ENCODE measurements around the gene CLASP2. TPM values are rescaled to one million over a fixed set of nuclear protein-coding genes. Genes with fewer than 3 reads are reported as not detected.

The CLASP2 gene
- total RNA-seq, 1 experiment from 2014 or later, result 58.9 TPM

- Mint-ChIP-seq H3K27ac (ENCODE audit: low read depth, unreplicated experiment) (no peak overlapping the region), H3K9me3 (ENCODE audit: unreplicated experiment) (no peaks in the 10 kb centered on the region), H3K4me1 (ENCODE audit: insufficient read depth, unreplicated experiment) (peaks cover 16% of the 10 kb centered on the region), H3K36me3 (ENCODE audit: insufficient read depth, unreplicated experiment) (peaks cover 5% of the 10 kb centered on the region), H3K4me3 (ENCODE audit: unreplicated experiment) (no peak overlapping the region), H3K27me3 (ENCODE audit: insufficient read depth, unreplicated experiment) (no peaks in the 10 kb centered on the region)
- intact Hi-C loops (cut with micrococcal nuclease), result no loop called here
- ChIA-PET CTCF (interaction anchor here (0.7 to 1.4 kb wide), 2 partner anchors 66 to 102 kb away, joined by 3 to 5 read pairs; no protein-coding TSS in a partner anchor), POLR2A (no interaction called here)
- TF ChIP-seq, protein P1, sequence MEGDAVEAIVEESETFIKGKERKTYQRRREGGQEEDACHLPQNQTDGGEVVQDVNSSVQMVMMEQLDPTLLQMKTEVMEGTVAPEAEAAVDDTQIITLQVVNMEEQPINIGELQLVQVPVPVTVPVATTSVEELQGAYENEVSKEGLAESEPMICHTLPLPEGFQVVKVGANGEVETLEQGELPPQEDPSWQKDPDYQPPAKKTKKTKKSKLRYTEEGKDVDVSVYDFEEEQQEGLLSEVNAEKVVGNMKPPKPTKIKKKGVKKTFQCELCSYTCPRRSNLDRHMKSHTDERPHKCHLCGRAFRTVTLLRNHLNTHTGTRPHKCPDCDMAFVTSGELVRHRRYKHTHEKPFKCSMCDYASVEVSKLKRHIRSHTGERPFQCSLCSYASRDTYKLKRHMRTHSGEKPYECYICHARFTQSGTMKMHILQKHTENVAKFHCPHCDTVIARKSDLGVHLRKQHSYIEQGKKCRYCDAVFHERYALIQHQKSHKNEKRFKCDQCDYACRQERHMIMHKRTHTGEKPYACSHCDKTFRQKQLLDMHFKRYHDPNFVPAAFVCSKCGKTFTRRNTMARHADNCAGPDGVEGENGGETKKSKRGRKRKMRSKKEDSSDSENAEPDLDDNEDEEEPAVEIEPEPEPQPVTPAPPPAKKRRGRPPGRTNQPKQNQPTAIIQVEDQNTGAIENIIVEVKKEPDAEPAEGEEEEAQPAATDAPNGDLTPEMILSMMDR (IDR thresholded peaks at IDR 0.05; ENCODE audit: unreplicated experiment), result no peak
- BruUV-seq (replicated peaks), result no TSS peak
- DNase-seq (ENCODE audit: unreplicated experiment), result no peak
Measured at GRCh38 chr3:33650495-33650894, 67.6 kb downstream of the CLASP2 start.

- ChIA-PET CTCF (interaction anchor here (0.8 to 1.6 kb wide), 4 partner anchors 11 to 138 kb away, joined by 3 to 8 read pairs (median 4); no protein-coding TSS in a partner anchor), POLR2A (interaction anchor here (0.8 kb wide), 1 partner anchor 24 kb away, joined by 3 read pairs; no protein-coding TSS in a partner anchor)
- Mint-ChIP-seq H3K4me3 (ENCODE audit: unreplicated experiment) (no peak overlapping the region), H3K27ac (ENCODE audit: low read depth, unreplicated experiment) (no peak overlapping the region), H3K9me3 (ENCODE audit: unreplicated experiment) (no peaks in the 10 kb centered on the region), H3K36me3 (ENCODE audit: insufficient read depth, unreplicated experiment) (peaks cover 12% of the 10 kb centered on the region), H3K4me1 (ENCODE audit: insufficient read depth, unreplicated experiment) (peaks cover 16% of the 10 kb centered on the region), H3K27me3 (ENCODE audit: insufficient read depth, unreplicated experiment) (no peaks in the 10 kb centered on the region)
- TF ChIP-seq, protein P1 (IDR thresholded peaks at IDR 0.05; ENCODE audit: unreplicated experiment), result no peak
- intact Hi-C loops (cut with micrococcal nuclease), result no loop called here
- BruUV-seq (replicated peaks), result no TSS peak
- DNase-seq (ENCODE audit: unreplicated experiment), result no peak
Measured at GRCh38 chr3:33648793-33649192, 69.3 kb downstream of the CLASP2 start.

DNA sequence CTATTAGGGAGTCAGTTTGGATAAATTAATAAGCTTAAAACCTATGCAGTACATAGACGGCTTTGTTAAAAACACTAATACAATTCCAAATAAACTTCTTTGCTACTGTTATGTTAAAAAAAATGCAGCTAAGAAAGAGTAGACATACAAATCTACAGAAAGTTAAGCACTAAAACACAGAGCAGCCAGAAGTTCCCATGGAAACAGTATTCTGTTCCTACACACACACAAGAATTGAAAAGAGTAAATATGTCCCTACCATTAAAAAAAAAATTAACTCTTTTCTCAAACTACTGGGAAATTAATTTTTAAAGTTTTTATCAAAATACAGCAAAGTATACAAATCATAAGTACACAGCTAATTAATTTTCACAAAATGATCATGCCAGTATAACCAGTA, 71.6 kb downstream of the CLASP2 start:
- Mint-ChIP-seq H3K9me3 (ENCODE audit: unreplicated experiment) (no peaks in the 10 kb centered on the region), H3K4me1 (ENCODE audit: insufficient read depth, unreplicated experiment) (peaks cover 16% of the 10 kb centered on the region), H3K4me3 (ENCODE audit: unreplicated experiment) (no peak overlapping the region), H3K36me3 (ENCODE audit: insufficient read depth, unreplicated experiment) (peaks cover 12% of the 10 kb centered on the region), H3K27me3 (ENCODE audit: insufficient read depth, unreplicated experiment) (no peaks in the 10 kb centered on the region), H3K27ac (ENCODE audit: low read depth, unreplicated experiment) (no peak overlapping the region)
- DNase-seq (ENCODE audit: unreplicated experiment), result no peak
- intact Hi-C loops (cut with micrococcal nuclease), result no loop called here
- ChIA-PET CTCF (interaction anchor here (0.7 to 1.8 kb wide), 6 partner anchors 10 to 141 kb away, joined by 3 to 9 read pairs (median 4); no protein-coding TSS in a partner anchor), POLR2A (interaction anchor here (1.5 to 3.1 kb wide), 5 partner anchors 10 to 152 kb away, joined by 4 to 22 read pairs (median 7); partner anchors contain the start of gene PDCD6IP)
- TF ChIP-seq, protein P1 (IDR thresholded peaks at IDR 0.05; ENCODE audit: unreplicated experiment), result no peak
- no TSS peak for BruUV-seq (replicated peaks)

DNA sequence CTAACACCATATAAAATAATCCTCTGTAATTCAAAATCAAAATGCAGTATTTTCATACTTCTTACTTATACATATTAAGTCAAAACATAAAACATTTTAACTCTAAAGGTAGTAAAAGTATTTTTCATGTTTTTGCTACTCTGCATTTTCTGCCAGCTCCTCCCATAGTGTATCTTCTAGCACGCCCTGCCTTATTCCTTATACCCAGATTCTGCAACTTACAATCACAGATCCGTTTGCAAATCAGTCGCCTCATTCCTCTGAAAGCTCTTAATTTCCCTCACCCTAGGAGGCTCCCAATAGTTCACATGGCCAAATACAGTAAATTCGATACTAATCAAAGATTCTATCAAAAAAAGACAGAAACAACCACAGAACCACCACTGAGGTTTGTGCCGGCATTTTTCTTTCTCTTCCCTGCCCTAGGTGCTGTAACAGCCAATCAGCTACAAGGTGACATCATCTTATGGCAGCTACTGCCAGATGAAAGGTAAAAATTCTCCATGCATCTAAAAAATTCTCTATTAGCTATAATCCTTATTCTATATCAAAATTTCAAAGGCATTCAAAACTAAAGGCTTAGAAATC, 72.9 kb downstream of the CLASP2 start:
- H3K9me3 Mint-ChIP-seq (ENCODE audit: unreplicated experiment), result no peaks in the 10 kb centered on the region

More for the DNA sequence above, 72.9 kb downstream of the CLASP2 start:
- TF ChIP-seq, protein P1 (IDR thresholded peaks at IDR 0.05; ENCODE audit: unreplicated experiment), result no peak
- CTCF ChIA-PET, result interaction anchor here (0.7 to 1.8 kb wide), 8 partner anchors 8 to 142 kb away, joined by 3 to 8 read pairs (median 4); no protein-coding TSS in a partner anchor
- H3K27ac Mint-ChIP-seq (ENCODE audit: low read depth, unreplicated experiment), result no peak overlapping the region
- DNase-seq (ENCODE audit: unreplicated experiment), result peak; percentile 46
- POLR2A ChIA-PET, result interaction anchor here (0.9 to 3.1 kb wide), 10 partner anchors 9 to 154 kb away, joined by 3 to 22 read pairs (median 6); partner anchors contain the start of gene PDCD6IP
- TSS peak; percentile 19 for BruUV-seq (replicated peaks)
- intact Hi-C loops (cut with micrococcal nuclease), result no loop called here
- H3K4me1 Mint-ChIP-seq (ENCODE audit: insufficient read depth, unreplicated experiment), result peaks cover 16% of the 10 kb centered on the region
- no peaks in the 10 kb centered on the region for H3K27me3 Mint-ChIP-seq (ENCODE audit: insufficient read depth, unreplicated experiment)
- peak overlapping the region; percentile 64 for H3K4me3 Mint-ChIP-seq (ENCODE audit: unreplicated experiment)
- H3K36me3 Mint-ChIP-seq (ENCODE audit: insufficient read depth, unreplicated experiment), result peaks cover 12% of the 10 kb centered on the region

Measured in MCF 10A (cell line).